ENCODE results near the gene ANKRD36B.
"Not testable (repeated sequence)": the region's sequence is repeated elsewhere in the genome, so short reads cannot be mapped to it uniquely, and the experiment has no call there.

Gene ANKRD36B

GRCh38 chr2:97548536-97548935 is 41.1 kb downstream of the ANKRD36B start:
- not testable (repeated sequence) for DNase-seq

DNA sequence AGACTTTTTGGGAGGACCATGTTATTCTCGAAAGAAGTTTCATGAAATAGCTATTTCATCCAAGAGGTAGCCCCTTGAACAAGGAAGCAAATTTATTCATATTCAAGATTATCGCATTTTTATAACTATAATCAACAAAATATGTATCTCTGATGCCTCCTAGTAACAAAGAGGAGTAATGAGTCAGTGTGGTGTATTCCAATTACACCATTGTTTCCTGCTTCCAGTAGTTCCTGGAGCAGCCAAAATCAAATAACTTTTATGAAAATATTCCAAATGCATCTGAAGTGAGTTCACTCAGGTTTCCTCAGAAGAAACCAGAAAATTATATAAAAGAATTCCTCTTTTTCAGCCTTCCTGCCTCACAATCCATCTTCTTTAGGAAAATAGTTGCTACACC is 43.0 kb downstream of the ANKRD36B start:
- DNase-seq: no peak

GRCh38 chr2:97544911-97545310 is 44.8 kb downstream of the ANKRD36B start:
- DNase-seq: not testable (repeated sequence)

GRCh38 chr2:97525904-97526303 is 63.8 kb downstream of the ANKRD36B start:
- DNase-seq: not testable (repeated sequence)

GRCh38 chr2:97523816-97524215 is 65.9 kb downstream of the ANKRD36B start:
- DNase-seq: not testable (repeated sequence)

DNA sequence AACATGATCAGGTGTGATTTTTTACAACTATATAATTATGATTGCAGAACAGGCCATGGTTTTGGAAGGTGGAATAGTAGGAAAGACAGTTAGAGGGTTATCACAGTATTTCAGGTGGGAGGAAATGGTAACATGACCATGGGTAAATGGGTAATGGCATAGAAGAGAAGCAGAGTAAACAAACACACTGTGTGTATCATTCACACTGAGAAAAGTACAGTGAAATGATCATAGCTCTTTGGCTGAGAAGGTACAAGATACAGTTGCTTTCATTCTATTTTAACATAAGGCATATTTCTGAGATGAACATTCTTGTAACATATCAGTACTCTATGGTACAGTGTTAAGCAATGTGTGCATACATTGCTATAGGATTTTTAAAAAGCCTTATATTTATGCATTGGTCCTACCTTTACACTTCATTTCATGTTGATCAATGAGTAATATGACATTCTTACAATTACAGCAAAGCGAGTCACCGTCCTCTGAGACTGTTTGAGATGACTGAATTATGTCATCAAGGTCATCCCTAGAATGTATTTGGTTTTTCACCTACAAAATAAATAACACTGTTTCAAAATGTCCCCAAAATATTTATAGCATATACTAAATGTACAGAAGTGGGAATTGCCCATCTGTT is 66.6 kb downstream of the ANKRD36B start:
- DNase-seq: not testable (repeated sequence)

- DNase-seq: not testable (repeated sequence)
Measured at GRCh38 chr2:97495651-97496050, 94.0 kb downstream of the ANKRD36B start.

GRCh38 chr2:97490141-97490540 is 99.5 kb downstream of the ANKRD36B start:
- DNase-seq: not testable (repeated sequence)

All from NCI-H345 (cell line).